GM12874 (cell line): ENCODE data around the gene PDF.

ENCODE experiments used
- CTCF ChIP-seq: IDR thresholded peaks from 2 replicates; pipeline ENCODE4 v1.5.1; 2011; ENCODE audit warnings: low read depth, mild to moderate bottlenecking, control low read depth, low read length, moderate library complexity; ENCODE audit not compliant: insufficient read depth

The PDF gene

GRCh38 chr16:69285240-69285639 lies 45.1 kb downstream of the PDF start:
- TF ChIP-seq CTCF: no peak

DNA sequence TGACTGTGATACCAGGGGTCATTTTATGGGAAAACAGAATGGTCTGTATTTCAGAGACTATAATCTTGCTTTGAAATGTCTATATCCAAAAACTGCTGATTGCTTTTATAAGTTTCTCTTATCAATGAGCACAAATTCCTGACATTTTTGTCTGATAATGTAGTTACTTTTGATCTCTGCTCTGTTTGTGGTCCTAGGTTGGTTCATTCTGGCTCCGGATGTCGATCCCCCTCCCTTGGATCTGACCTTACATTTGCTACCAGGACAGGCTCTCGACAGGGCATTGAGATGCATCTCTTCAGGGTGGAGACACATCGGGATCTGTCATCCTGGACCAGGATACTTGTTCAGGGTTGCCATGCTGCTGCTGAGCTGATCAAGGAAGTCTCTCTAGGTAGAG lies 46.5 kb downstream of the PDF start:
- no peak for TF ChIP-seq CTCF

DNA sequence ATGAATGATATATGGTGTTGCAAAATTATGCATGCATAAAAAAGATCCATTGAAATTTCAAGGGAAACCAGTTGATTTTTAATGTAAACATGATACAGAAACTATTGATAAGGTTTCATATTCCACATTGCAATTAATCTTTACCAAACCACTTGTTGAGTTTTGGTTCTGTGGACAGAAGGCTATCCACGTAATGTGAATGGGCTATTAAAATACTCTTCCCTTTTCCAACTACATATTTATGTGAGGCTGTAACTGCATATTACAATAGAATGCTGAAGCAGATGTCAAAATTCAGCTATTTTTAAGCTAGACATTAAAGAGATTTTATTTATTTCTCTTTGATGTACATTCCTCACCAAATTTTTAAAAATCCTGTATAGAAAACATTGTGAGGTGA lies 53.0 kb downstream of the PDF start:
- no peak for TF ChIP-seq CTCF
